ENCODE results near the gene RAB13.
A peak's percentile ranks its signal among the peaks of the same experiment; 100 is the strongest.

Gene RAB13

GRCh38 chr1:153956997-153957715, 29.0 kb downstream of the RAB13 start:
- DNase-seq (ENCODE audit: low read depth in 2 of 2), result no peak

- no peak for DNase-seq (ENCODE audit: low read depth in 2 of 2)
Measured at GRCh38 chr1:153954826-153955225, 31.3 kb downstream of the RAB13 start.

- DNase-seq (ENCODE audit: low read depth in 2 of 2), result no peak
Measured at GRCh38 chr1:153953859-153954365, 32.2 kb downstream of the RAB13 start.

- DNase-seq (ENCODE audit: low read depth in 2 of 2), result no peak
Measured at GRCh38 chr1:153951801-153952200, 34.3 kb downstream of the RAB13 start.

- no peak for DNase-seq (ENCODE audit: low read depth in 2 of 2)
Measured at GRCh38 chr1:153951183-153951582, 35.0 kb downstream of the RAB13 start.

- peak; percentile 63 to 72 for DNase-seq (ENCODE audit: low read depth in 2 of 2)
Measured at GRCh38 chr1:153946622-153947241, 39.4 kb downstream of the RAB13 start, which contains the start of gene DENND4B. DENND4B (minus strand) TSS chr1:153946718; CDS start chr1:153944374, 2,344 bp downstream.

- DNase-seq (ENCODE audit: low read depth in 2 of 2), result peak; percentile 41 to 62
Measured at GRCh38 chr1:153945795-153946621, 40.1 kb downstream of the RAB13 start.

- peak; percentile 53 to 56 for DNase-seq (ENCODE audit: low read depth in 2 of 2)
Measured at GRCh38 chr1:153945131-153945794, 40.9 kb downstream of the RAB13 start.

- DNase-seq (ENCODE audit: low read depth in 2 of 2), result no peak
Measured at GRCh38 chr1:153944827-153945117, 41.4 kb downstream of the RAB13 start.

- DNase-seq (ENCODE audit: low read depth in 2 of 2), result no peak
Measured at GRCh38 chr1:153944005-153944826, 41.9 kb downstream of the RAB13 start.

GRCh38 chr1:153942766-153943549, 43.2 kb downstream of the RAB13 start:
- DNase-seq (ENCODE audit: low read depth in 2 of 2), result no peak

GRCh38 chr1:153941826-153942725, 44.1 kb downstream of the RAB13 start:
- no peak for DNase-seq (ENCODE audit: low read depth in 2 of 2)

GRCh38 chr1:153940756-153941155, 45.4 kb downstream of the RAB13 start:
- no peak for DNase-seq (ENCODE audit: low read depth in 2 of 2)

- DNase-seq (ENCODE audit: low read depth in 2 of 2), result no peak
Measured at GRCh38 chr1:153939476-153939875, 46.7 kb downstream of the RAB13 start.

- DNase-seq (ENCODE audit: low read depth in 2 of 2), result no peak
Measured at GRCh38 chr1:153938996-153939395, 47.1 kb downstream of the RAB13 start.

- DNase-seq (ENCODE audit: low read depth in 2 of 2), result no peak
Measured at GRCh38 chr1:153937331-153937730, 48.8 kb downstream of the RAB13 start.

GRCh38 chr1:153936011-153936802, 49.9 kb downstream of the RAB13 start:
- DNase-seq (ENCODE audit: low read depth in 2 of 2), result no peak

- DNase-seq (ENCODE audit: low read depth in 2 of 2), result no peak
Measured at GRCh38 chr1:153934746-153935145, 51.4 kb downstream of the RAB13 start.

Measured in stimulated activated CD4-positive, alpha-beta T cell treated with anti-CD3 and anti-CD28 coated beads, Interleukin-1b, Interleukin-23, amount 100 ng/mL, for 4 hours (primary cell).